ENCODE data around the gene FGFRL1. TPM values are rescaled to one million over a fixed set of nuclear protein-coding genes. Genes with fewer than 3 reads are reported as not detected.

The FGFRL1 gene
- polyA plus RNA-seq, 4 donors, result 33.7 to 47.3 (median 41.6) TPM

DNA sequence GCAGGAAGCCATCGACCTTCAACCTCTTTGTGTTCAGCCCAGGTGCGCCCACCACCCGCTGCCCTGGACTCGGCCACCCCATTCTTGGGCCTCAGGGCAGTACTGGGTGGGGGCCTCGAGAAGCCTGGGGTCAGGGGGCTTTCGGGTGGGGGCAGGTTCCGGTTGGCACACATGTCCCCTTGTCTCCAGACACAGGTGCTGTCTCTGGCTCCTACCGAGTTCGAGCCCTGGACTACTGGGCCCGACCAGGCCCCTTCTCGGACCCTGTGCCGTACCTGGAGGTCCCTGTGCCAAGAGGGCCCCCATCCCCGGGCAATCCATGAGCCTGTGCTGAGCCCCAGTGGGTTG, 7.4 kb upstream of the FGFRL1 start:
- DNase-seq (ENCODE audit: low read depth in 4 of 4, low spot score in 2 of 4), result no peak

DNA sequence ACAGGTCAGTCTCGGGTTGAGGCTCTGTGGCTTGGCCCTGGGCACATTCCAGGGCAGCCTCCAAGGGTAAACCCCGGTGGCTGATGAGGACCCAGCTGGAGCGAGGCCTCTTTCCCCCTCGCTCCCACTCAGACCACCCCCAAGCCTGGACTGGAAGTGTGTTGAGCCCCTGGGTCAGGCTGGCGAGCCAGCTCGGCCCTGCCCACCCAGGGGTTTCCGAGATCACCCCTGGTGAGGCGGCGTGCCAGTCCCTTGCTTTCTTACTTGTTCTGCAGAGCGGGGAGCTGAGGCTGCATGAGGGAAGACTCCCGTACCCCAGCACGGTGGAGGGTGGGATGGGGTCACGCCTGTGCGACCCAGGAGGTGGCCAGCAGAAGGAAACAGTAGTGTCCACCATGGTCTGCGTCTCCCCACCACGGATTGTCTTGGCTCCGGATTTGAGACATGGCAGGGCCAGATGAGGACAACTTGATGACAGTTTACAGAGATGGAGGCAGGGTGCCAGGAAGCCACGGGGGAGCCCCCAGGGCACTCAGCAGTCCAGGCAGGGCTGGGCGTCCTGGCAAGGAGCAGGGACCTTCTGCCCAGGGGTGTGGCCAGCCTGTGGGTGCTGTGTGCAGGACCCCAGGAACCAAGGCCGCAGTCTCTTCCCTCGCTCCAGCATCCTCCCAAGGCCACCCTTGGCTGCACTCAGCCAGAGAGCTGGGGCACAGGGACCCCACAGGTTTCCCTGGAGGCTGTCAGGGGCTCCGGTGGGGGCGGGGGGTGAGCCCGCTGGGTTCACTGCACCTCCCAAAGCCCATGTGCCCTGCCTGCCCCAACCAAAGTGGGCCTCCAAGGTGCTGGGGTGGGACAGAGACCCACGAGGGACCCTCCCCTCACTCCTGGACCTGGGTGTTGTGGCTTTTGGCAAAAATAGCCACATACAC, 6.6 kb upstream of the FGFRL1 start:
- DNase-seq (ENCODE audit: low read depth in 4 of 4, low spot score in 2 of 4), result no peak

DNA sequence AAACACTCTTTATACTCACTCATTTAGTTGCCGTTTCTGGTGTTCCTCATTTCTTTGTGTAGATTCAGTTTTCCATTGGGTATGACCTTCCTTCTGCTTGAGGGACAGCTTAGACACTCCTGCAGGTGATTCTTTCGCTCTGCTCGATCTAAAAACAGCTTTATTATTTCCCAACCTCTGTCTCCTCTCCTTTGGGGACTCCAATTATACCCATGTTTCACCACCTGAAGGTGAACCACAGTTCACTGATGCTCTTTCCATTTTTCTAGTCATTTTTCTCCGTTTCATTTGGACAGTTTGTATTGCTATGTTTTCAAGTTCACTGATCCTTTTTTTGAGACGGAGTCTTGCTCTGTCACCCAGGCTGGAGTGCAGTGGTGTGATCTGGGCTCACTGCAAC, 4.6 kb upstream of the FGFRL1 start:
- DNase-seq (ENCODE audit: low read depth in 4 of 4, low spot score in 2 of 4), result no peak

DNA sequence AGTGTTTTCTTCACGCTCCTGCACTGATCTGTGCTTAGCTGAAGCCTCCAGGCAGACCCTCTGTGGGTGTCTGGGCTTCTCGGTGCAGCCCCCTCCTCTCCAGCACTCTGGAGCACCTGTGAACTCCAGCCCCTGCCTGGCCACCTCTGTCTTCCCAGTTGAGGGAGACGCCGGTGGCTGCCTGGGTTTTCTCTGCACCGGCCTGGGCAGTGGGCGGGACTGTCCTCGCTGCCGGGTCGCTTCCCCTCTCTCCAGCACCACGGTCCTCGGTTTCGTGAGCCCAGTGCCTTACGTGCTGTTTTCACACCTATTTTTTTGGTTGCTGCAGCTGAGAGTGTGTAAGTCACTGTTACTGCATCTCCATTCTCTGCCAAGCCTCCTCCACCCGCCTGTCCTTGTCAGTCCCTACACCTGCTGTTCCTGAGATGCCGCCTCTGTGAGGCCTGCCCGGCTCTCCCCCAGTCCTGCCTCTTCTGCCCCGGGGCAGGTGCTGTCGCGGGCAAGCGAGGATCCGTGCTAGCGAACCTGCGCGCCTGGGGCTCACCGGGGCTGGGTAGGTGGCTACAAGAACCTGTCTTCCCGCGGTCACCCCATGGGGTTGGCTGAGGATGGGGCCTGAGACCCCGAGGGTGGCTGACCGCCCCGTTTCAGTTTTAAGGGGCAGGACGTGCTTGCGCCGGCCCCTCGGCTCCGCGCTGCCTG, 2.4 kb upstream of the FGFRL1 start:
- DNase-seq (ENCODE audit: low read depth in 4 of 4, low spot score in 2 of 4), result no peak

DNA sequence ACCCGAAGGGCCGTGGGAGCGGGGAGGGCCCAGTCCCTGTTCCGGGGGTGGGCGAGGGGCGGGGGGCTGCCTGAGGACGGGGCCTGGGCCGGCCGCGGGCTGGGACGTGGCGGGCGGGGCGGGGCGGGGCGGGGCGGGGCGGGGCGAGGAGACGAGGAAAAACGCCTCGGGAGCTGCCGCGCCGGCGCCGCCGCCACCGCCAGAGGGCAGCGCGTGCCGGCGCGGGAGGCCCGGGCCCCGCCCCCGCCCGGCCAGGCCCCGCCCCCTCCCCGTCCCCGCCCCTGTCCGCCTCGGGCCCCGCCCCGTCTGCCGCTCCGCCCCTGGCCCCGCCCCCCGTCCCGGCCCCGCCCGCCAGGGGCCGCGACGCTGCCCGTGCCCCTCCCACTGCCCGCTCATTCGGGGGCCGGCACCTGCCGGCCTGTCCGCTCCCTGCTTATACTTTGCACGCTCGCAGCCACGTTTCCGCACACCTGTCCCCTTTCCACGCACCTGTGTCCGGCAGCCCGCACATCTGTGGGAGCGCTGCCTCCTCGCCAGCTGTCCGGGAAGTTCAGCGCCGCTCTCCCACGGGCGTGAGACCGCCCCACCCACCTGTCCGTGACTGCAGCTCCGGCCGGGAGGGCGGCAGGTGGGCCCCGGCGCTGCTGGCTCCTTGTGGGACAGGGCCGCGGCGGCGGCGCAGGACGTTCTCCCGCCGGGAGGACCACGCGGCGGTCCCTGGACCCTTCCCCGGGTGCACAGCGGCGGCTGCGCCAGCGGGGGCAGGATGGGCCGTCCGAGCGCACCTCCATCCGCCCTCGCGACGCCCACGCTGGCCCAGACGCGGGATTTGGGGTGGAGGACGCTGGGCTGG, 1.7 kb upstream of the FGFRL1 start:
- no peak for DNase-seq (ENCODE audit: low read depth in 4 of 4, low spot score in 2 of 4)

DNA sequence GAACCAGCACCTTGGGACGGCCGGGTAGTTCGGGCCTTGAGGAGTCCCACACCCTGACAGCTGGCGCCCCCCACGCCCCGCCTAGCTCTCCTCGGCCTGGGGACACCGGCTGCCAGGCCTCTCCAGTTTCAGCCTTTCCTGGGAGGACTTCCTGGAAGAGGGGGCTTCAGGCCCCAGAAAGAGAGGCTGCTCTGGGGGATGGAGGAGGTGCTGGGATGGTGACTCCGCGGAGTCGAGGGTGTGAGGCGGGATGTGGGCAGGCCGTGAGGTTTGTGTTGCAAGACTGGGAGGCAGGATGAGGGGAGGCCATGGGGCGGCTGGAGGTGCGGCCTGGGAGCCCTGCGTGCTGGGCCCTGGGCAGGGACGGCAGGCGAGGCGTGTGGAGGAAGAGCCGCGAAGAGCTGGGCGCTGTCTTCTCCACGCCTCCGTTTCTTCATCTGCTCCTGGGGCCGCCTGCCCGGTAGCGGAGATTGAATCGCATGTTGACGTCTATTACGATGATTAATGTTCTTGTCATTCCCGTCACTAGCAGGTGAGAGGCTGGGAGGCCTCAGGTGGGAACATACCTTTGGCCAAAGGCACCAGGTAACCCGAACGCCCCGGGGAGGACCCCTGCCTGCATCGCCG, 918 bp upstream of the FGFRL1 start:
- DNase-seq (ENCODE audit: low read depth in 4 of 4, low spot score in 2 of 4), result no peak

DNA sequence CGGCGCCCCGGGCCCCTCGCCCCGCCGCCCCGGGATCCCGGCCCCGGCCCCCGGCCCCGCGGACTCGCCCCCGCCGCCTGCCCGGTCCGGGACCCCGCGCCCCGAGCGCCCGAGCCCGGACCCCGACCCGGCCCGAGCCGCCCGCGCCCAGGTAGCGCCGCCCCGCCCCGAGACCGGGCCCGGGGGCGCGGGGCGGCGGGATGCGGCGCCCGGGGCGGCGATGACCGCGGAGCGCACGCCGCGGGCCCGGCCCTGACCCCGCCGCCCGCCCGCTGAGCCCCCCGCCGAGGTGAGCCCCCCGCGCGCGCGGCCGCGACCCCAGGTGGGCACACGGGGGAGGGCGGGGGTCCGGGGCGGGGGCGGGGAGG, 224 bp downstream of the FGFRL1 start:
- no peak for DNase-seq (ENCODE audit: low read depth in 4 of 4, low spot score in 2 of 4)

DNA sequence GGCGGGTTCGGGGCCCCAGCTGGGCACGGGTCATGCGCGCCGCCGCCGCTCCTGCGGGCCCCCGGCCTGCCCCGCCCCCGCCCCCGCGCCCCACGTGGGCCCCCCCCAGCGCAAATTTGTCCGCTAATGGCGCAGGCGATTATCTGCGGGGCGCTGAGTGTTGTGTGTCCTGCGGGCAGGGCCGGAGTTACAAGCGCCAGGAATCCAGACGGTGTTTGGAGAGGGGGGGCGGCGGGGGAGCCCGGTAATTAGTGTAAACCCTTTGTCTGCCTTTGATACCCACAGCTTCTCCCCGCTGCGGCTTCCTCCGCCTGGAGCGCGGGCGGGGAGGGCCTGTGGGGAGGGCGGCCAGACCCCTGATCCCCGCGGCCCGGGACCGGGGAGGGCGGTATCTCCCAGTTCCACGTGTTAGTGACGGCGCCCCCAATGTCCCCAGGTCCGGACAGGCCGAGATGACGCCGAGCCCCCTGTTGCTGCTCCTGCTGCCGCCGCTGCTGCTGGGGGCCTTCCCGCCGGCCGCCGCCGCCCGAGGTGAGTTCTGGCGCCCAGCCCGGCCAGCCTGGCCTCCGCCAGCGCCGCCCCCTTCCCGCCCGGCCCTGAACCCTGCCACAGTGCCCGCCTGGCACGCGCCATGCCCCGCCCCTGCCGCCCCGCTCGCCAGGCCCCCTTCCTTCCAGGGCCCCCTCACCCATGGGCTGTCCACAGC, 761 bp downstream of the FGFRL1 start:
- DNase-seq (ENCODE audit: low read depth in 4 of 4, low spot score in 2 of 4), result no peak

DNA sequence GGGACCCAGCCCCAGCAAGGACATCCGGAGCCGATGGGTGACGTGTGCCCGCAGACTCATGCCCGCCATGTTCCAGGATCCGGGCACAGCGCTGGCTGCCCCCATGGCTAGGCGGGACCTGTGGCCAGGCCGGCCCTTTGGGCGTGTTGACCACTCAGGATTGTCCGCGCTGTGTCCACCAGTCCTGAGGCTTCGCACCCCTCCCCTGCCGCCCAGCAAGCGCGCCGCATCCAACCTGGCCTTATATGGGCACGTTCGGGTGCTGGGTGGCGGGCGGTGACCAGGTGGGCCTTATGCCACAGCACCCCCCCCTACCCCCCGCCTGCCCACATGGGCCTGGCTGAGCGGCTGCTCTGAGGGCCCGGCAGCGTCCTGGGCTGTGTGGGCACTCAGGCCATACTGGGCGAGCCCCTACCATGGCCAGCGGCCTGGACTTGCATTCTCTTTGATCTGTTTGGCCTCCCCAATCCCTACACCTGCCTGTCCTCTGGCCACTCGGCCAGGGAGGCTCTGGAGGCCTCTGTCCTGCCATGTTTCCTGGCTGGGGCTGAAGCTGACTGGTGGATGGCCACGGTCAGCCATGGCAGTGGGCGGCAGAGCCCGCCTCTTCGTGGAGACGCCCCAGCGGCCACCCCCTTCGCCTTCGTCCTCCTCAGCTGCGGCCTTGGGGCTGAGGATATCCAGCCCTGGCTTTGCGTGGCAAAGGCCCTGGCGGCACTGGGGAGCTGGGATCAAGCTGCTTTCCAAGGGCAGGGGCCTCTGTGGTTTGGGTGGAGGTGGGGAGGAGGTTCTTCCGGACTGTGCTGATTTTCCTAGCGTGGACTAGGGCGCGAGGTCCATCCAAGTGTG, 2.0 kb downstream of the FGFRL1 start:
- DNase-seq (ENCODE audit: low read depth in 4 of 4, low spot score in 2 of 4), result no peak

DNA sequence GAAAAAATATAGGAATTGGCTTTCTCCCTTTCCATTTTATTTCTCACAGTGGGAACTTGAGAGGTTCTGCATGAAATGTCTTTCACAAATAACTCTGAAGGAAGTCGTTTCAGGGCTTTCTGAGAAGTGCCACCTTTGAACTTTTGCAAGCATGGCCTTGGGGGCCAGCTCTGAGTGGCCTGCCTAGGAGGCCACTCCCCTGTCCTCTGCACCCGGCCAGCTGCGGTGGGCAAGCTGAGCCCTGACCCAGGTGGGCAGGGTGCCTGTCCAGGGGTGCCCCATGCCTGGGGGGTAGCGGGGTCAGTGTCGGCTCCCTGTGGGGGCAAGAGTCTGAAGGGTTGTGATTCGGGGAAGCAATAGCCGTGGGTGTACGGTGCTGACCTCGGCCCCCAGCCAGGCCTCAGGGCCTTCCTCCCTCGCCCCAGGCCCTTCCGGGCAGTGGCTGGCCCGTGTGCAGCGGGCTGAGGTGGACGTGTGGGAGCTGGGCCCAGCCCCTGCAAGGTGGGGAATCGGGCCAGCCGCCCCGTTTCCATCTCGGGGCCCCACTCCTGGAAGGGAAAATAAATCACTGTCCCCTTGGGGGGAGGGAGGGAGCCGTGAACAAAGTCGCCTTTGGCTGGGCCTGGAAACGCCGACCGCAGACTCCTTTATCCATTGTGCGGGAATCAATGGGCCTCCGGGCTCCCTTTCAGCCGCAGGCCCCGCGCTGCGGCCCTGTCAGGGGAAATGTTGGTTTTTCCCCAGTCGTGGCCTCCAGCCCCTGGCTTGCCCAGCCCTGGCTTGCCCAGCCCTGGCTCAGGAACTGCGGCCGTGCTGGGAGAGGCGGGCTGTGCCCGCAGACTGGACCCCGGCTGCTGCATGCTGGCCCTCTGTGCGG, 3.1 kb downstream of the FGFRL1 start:
- DNase-seq (ENCODE audit: low read depth in 4 of 4, low spot score in 2 of 4), result no peak

DNA sequence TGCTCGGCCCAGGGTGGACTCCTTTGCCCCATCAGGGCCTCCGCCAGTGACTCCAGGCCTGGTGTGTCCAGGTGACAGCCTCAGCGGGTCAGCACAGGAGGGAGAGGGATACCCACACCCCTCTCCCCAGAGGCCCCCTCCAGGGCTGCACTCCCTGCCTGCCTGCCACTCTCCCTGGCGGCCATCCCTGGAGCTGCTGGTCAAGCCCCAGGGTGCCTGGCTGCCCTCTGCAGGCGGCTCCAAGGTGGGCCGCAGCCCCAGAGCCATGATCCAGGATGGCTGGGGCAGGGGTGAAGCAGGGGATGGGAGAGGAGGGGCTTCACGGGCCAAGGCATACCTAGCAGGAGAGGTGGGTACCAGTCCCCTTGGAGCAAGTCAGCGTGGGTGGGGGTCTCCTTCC, 3.8 kb downstream of the FGFRL1 start:
- DNase-seq (ENCODE audit: low read depth in 4 of 4, low spot score in 2 of 4), result no peak

DNA sequence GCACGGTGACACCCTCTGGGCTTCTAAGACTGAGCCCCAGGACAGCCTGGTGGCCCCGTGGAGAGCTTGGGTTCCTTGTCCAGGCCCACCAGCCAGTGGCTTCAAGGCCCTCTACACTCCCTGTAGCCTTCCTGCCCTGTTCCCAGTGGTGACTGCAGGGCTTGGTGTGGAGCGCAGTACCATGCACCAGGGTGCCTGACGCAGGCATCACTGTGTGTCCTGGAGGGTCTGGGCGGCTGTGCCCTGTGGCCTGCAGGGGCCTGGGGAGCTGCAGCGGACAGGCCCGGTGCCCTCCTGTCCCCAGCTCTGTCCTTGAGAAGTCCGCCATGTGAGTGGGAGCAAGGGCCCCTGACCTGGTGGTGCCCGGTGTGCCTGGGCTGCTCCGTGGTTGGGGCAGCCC, 4.3 kb downstream of the FGFRL1 start:
- no peak for DNase-seq (ENCODE audit: low read depth in 4 of 4, low spot score in 2 of 4)

DNA sequence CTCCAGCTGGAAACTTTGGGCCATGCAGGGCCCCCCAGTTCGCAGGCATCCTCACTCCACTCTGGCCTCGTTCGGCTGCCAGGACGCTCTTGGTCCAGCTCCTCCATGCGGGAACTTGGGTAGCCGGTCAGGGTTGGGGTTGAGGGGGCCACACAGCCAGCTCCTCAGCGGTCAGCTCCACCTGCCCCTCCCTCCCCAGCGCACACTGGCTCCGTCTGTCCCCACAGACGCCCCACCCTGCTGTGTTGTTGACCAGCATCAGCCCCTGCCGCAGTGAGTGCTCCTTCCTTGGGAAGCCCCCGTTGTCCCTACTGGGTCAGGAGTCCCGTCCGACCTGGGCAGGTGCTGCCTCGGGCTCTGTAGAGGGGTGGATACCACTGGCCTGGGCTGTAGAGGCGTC, 5.8 kb downstream of the FGFRL1 start:
- DNase-seq (ENCODE audit: low read depth in 4 of 4, low spot score in 2 of 4), result no peak

DNA sequence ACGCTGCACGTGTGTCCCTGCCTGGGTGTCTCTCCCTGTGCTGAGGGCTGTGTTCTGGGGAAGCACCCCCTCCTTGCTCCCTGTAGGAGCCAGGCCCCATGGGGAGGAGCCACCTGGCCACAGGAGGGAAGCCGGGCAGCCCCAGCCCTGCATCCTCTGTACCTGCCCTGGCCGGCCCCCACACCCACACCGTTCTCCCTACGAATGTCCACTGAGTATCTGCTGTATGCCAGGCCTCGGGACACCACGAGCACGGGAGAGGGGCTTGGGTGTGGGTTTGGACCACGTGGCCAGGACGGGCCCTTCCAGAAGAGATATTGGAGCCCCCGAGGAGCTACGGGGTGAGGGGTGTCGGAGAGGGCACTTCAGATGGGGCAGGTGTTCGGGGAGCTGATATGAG, 6.3 kb downstream of the FGFRL1 start:
- DNase-seq (ENCODE audit: low read depth in 4 of 4, low spot score in 2 of 4), result no peak

DNA sequence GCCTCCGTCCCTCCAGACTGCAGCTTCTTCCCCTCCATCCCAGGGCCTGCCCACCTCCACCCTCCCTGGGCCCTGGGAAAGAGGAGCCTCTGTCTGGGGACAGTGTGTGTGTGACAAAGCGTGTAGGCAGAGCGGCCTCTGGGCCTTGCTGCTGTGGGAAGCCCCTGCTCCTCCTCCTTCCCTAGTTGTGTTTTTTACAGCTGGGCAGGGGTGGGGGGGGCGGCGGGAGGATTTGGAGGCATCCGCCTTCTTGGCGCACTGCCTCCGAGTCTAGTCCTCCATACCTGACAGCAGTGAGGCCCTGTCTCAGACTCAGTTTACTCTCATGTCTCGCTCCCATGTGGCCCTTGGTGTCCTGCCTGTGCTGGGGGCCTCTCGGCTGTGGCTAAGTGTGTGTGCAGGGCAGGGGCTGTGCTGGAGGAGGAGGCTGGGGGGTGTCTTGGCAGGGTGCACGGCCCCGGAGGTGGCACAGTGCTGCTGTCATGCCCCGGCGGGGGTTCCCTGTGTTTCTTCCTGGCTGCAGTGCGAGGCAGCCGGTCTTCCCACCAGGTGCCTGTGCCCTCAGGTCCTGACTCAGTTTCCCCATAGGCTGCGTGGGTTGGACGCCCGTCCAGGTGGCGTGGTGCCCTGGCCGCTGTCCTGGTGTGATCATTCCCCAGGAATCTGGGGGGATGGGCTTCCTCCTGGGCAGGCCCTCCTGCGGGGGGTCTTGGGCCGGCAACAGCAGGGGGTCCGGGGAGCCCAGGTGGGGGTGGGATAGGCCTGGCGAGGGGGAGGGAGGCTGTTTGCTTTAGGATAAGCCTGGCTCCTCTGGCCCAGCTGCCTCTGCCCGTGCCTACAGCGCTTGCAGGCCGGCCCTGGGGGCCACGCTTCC, 7.0 kb downstream of the FGFRL1 start:
- no peak for DNase-seq (ENCODE audit: low read depth in 4 of 4, low spot score in 2 of 4)

DNA sequence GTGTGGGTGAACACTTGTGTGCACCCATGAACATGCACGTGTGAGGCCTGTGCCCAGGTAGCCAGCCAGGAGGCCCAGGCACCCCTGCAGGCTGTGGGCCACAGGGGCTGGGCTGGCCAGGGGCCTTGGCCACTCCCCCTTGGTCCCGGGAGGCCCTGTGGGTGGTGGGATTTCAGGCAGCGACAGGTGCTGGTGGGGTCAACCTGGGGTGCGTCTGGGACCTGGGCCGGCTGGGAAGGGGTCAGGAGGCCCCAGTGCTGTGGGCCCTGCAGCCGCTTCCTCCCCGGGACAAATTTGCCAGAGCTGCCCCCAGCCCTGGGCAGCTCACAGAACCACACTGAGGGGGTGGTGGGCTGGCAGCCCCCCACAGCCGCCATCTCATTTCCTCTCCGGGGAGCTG, 7.9 kb downstream of the FGFRL1 start:
- DNase-seq (ENCODE audit: low read depth in 4 of 4, low spot score in 2 of 4), result no peak

DNA sequence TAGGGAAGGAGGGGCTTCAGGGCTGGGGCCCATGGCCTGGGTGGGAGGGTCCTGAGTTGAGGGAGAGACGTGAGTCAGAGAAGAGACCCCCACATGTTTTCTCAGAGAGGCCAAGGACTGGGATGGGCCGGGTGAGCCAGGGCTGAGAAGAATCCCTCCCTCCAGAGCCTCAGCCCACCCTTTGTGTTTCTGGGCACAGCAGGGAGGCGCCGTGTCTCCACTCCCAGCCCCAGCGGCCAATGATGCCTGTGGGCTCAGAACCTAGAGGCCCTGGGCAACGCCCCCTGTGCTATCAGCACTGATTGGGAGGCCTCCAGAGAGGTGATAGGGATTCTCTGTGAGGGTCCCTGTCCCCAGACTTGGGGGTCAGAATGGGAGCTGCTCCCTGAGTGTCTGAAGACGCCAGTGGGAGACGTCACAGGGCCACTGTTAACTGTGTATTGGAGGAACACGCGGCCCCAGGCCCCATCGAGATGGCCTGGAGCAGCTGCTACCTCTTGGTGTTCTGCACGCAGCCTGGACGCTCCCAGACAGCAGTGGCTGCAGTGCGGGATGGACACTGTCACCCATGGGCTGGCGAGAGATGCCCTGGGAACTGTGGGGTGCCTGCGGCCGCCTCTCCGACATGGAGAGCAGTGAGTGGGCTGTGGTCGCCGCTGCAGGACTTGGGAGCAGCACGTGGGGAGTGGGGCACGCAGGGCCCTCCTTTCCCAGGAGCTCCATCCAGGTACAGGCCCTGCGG, 8.5 kb downstream of the FGFRL1 start:
- DNase-seq (ENCODE audit: low read depth in 4 of 4, low spot score in 2 of 4), result no peak
